ENCODE measurements around the gene MAGIX.
"Not testable (repeated sequence)": the region's sequence is repeated elsewhere in the genome, so short reads cannot be mapped to it uniquely, and the experiment has no call there.

The MAGIX gene

GRCh38 chrX:49162620-49163019 is at the start of gene MAGIX:
Gene MAGIX (plus strand): TSS chrX:49162758. CDS start chrX:49162890, 132 bp downstream.
- H3K4me3 ChIP-seq (ENCODE audit: low read length) = peak within 1 kb of the TSS; percentile 59
- peak within 1 kb of the TSS; percentile 45 for H3K9ac ChIP-seq (ENCODE audit: low read length)
- peak within 1 kb of the TSS; percentile 94 for H3K27ac ChIP-seq (ENCODE audit: low read depth, low read length)
- H3K27me3 ChIP-seq (ENCODE audit: control insufficient read depth, insufficient read depth, low read length) = no peaks in the 10 kb centered on the region
- H3K4me1 ChIP-seq (ENCODE audit: control insufficient read depth, insufficient read depth, low read length) = no peaks in the 10 kb centered on the region
- no peaks in the 10 kb centered on the region for H3K36me3 ChIP-seq (ENCODE audit: control insufficient read depth, insufficient read depth, low read length)

GRCh38 chrX:49116076-49116475 is 46.5 kb upstream of the MAGIX start:
- Histone ChIP-seq H3K27me3 (ENCODE audit: control insufficient read depth, insufficient read depth, low read length) (peaks cover 2% of the 10 kb centered on the region), H3K9ac (ENCODE audit: low read length) (no peak overlapping the region), H3K27ac (ENCODE audit: low read depth, low read length) (no peak overlapping the region), H3K4me1 (ENCODE audit: control insufficient read depth, insufficient read depth, low read length) (no peaks in the 10 kb centered on the region), H3K4me3 (ENCODE audit: low read length) (no peak overlapping the region), H3K36me3 (ENCODE audit: control insufficient read depth, insufficient read depth, low read length) (peaks cover 22% of the 10 kb centered on the region)

GRCh38 chrX:49116716-49117115 is 45.8 kb upstream of the MAGIX start:
- no peak overlapping the region for H3K9ac ChIP-seq (ENCODE audit: low read length)
- H3K27me3 ChIP-seq (ENCODE audit: control insufficient read depth, insufficient read depth, low read length) = peaks cover 2% of the 10 kb centered on the region
- H3K36me3 ChIP-seq (ENCODE audit: control insufficient read depth, insufficient read depth, low read length) = peaks cover 22% of the 10 kb centered on the region
- no peaks in the 10 kb centered on the region for H3K4me1 ChIP-seq (ENCODE audit: control insufficient read depth, insufficient read depth, low read length)
- no peak overlapping the region for H3K4me3 ChIP-seq (ENCODE audit: low read length)
- no peak overlapping the region for H3K27ac ChIP-seq (ENCODE audit: low read depth, low read length)

DNA sequence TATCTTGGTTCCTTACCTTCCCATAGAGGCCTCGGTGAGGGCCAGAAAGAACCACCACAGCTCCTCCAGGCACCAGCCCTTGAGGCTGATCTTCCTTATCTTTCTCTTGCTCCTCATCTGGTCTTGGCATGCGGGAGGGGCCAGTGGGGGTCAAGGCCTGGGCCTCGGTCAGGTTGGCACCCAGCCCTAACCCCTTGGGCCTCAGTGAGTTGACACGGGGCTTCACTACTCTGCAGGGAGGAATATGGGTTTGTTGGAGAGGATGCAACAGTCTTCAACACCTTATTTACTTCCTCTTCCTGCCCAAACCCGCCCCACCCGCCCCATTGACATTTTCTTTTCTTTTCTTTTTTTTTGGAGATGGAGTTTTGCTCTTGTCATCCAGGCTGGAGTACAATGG is 45.0 kb upstream of the MAGIX start:
- Histone ChIP-seq H3K4me1 (ENCODE audit: control insufficient read depth, insufficient read depth, low read length) (no peaks in the 10 kb centered on the region), H3K27me3 (ENCODE audit: control insufficient read depth, insufficient read depth, low read length) (peaks cover 2% of the 10 kb centered on the region), H3K27ac (ENCODE audit: low read depth, low read length) (no peak overlapping the region), H3K36me3 (ENCODE audit: control insufficient read depth, insufficient read depth, low read length) (peaks cover 22% of the 10 kb centered on the region), H3K9ac (ENCODE audit: low read length) (no peak overlapping the region), H3K4me3 (ENCODE audit: low read length) (no peak overlapping the region)

GRCh38 chrX:49120091-49120490 is 42.5 kb upstream of the MAGIX start:
- Histone ChIP-seq H3K4me1 (ENCODE audit: control insufficient read depth, insufficient read depth, low read length) (no peaks in the 10 kb centered on the region), H3K9ac (ENCODE audit: low read length) (no peak overlapping the region), H3K27ac (ENCODE audit: low read depth, low read length) (no peak overlapping the region), H3K4me3 (ENCODE audit: low read length) (no peak overlapping the region), H3K27me3 (ENCODE audit: control insufficient read depth, insufficient read depth, low read length) (peaks cover 2% of the 10 kb centered on the region), H3K36me3 (ENCODE audit: control insufficient read depth, insufficient read depth, low read length) (peaks cover 15% of the 10 kb centered on the region)

DNA sequence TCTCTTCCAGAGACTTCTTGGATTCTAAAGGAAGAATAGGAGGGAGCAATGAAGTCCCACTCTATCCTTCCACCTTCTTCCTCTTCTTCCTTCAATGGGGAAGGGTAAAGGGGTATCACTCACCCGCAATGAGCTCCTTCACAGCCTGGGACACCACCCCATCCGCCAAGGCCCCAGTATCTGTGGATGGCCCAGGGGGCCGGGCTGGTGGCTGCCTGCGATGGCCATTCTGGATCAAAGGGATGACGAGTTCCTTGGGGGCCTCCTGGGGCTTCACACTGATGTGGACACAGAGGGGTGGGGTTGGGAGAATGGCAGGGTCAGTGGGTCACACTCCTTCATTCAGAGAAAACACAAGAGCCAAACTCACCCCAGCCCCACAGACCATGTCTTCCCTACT is 40.1 kb upstream of the MAGIX start:
- Histone ChIP-seq H3K27me3 (ENCODE audit: control insufficient read depth, insufficient read depth, low read length) (no peaks in the 10 kb centered on the region), H3K4me3 (ENCODE audit: low read length) (peak overlapping the region; percentile 86), H3K36me3 (ENCODE audit: control insufficient read depth, insufficient read depth, low read length) (peaks cover 2% of the 10 kb centered on the region), H3K9ac (ENCODE audit: low read length) (no peak overlapping the region), H3K27ac (ENCODE audit: low read depth, low read length) (no peak overlapping the region), H3K4me1 (ENCODE audit: control insufficient read depth, insufficient read depth, low read length) (no peaks in the 10 kb centered on the region)

- not testable (repeated sequence) for H3K27ac ChIP-seq (ENCODE audit: low read depth, low read length); H3K27me3 ChIP-seq (ENCODE audit: control insufficient read depth, insufficient read depth, low read length); H3K4me1 ChIP-seq (ENCODE audit: control insufficient read depth, insufficient read depth, low read length); H3K4me3 ChIP-seq (ENCODE audit: low read length); H3K9ac ChIP-seq (ENCODE audit: low read length); H3K36me3 ChIP-seq (ENCODE audit: control insufficient read depth, insufficient read depth, low read length)
Measured at GRCh38 chrX:49127742-49128258, 34.8 kb upstream of the MAGIX start.

- Histone ChIP-seq H3K36me3 (ENCODE audit: control insufficient read depth, insufficient read depth, low read length) (no peaks in the 10 kb centered on the region), H3K4me3 (ENCODE audit: low read length) (no peak overlapping the region), H3K9ac (ENCODE audit: low read length) (no peak overlapping the region), H3K27ac (ENCODE audit: low read depth, low read length) (no peak overlapping the region), H3K4me1 (ENCODE audit: control insufficient read depth, insufficient read depth, low read length) (no peaks in the 10 kb centered on the region), H3K27me3 (ENCODE audit: control insufficient read depth, insufficient read depth, low read length) (no peaks in the 10 kb centered on the region)
Measured at GRCh38 chrX:49129427-49129826, 33.1 kb upstream of the MAGIX start.

GRCh38 chrX:49132275-49132674 is 30.3 kb upstream of the MAGIX start:
- not testable (repeated sequence) for H3K9ac ChIP-seq (ENCODE audit: low read length); H3K27me3 ChIP-seq (ENCODE audit: control insufficient read depth, insufficient read depth, low read length); H3K4me1 ChIP-seq (ENCODE audit: control insufficient read depth, insufficient read depth, low read length); H3K27ac ChIP-seq (ENCODE audit: low read depth, low read length); H3K36me3 ChIP-seq (ENCODE audit: control insufficient read depth, insufficient read depth, low read length); H3K4me3 ChIP-seq (ENCODE audit: low read length)

DNA sequence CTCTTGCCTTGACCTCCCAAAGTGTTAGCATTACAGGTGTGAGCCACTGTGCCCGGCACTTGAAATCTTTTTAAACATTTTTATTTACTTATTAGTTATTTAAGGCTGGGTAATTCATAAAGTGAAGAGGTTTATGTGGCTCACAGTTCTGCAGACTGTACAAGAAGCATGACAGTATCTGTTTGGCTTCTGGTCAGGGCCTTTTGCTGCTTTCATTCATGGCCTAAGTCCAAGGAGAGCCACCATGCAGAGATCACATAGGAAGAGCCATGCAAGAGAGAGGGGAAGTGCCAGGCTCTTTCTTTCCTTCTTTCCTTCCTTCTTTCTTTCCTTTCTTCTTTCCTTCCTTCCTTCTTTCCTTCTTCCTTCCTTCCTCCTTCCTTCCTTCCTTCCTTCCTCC is 28.8 kb upstream of the MAGIX start:
- no peak overlapping the region for H3K27ac ChIP-seq (ENCODE audit: low read depth, low read length)
- H3K27me3 ChIP-seq (ENCODE audit: control insufficient read depth, insufficient read depth, low read length) = no peaks in the 10 kb centered on the region
- no peaks in the 10 kb centered on the region for H3K36me3 ChIP-seq (ENCODE audit: control insufficient read depth, insufficient read depth, low read length)
- no peaks in the 10 kb centered on the region for H3K4me1 ChIP-seq (ENCODE audit: control insufficient read depth, insufficient read depth, low read length)
- H3K9ac ChIP-seq (ENCODE audit: low read length) = no peak overlapping the region
- H3K4me3 ChIP-seq (ENCODE audit: low read length) = no peak overlapping the region

DNA sequence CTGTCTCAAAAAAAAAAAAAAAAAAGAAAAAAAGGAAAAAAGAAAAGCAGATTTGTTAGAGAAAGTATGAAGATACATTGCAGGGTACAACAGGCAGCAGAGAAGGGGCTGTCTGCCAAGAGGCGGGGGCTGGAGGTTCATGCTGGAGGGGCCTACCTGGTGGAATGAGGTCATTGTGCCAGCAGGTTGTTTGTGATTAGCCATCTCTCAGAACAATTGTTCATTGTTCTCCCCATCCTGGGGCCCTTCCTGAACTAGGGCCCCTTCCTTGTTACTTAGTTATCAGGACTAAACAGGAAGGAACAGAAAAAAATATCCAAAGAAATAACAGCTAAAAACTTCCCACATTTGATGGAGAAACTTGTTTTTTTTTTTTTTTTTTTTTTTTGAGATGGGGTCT is 25.1 kb upstream of the MAGIX start:
- Histone ChIP-seq H3K4me1 (ENCODE audit: control insufficient read depth, insufficient read depth, low read length) (no peaks in the 10 kb centered on the region), H3K9ac (ENCODE audit: low read length) (no peak overlapping the region), H3K27me3 (ENCODE audit: control insufficient read depth, insufficient read depth, low read length) (no peaks in the 10 kb centered on the region), H3K4me3 (ENCODE audit: low read length) (no peak overlapping the region), H3K36me3 (ENCODE audit: control insufficient read depth, insufficient read depth, low read length) (no peaks in the 10 kb centered on the region), H3K27ac (ENCODE audit: low read depth, low read length) (no peak overlapping the region)

- no peaks in the 10 kb centered on the region for H3K36me3 ChIP-seq (ENCODE audit: control insufficient read depth, insufficient read depth, low read length)
- no peak overlapping the region for H3K27ac ChIP-seq (ENCODE audit: low read depth, low read length)
- no peak overlapping the region for H3K9ac ChIP-seq (ENCODE audit: low read length)
- H3K4me1 ChIP-seq (ENCODE audit: control insufficient read depth, insufficient read depth, low read length) = no peaks in the 10 kb centered on the region
- H3K4me3 ChIP-seq (ENCODE audit: low read length) = no peak overlapping the region
- no peaks in the 10 kb centered on the region for H3K27me3 ChIP-seq (ENCODE audit: control insufficient read depth, insufficient read depth, low read length)
Measured at GRCh38 chrX:49139713-49140112, 22.8 kb upstream of the MAGIX start.

DNA sequence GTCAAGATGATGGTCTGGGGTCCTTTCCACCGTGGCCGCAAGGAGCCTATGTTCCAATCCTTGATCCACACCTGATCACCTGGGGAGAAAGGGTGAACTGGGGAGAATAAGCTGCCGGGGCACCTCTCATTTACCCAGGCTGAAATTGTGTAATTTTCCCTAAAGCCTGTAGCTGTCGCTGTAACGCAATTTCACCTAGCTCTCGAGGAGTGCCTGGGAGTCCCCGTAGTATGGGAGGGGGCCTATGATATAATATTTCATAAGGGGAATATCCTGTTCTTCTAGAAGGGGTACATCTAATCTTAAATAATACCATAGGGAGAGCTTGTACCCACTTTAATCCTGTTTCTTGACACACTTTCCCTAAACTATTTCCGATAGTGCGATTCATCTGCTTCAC is 20.3 kb upstream of the MAGIX start:
- H3K36me3 ChIP-seq (ENCODE audit: control insufficient read depth, insufficient read depth, low read length); H3K4me1 ChIP-seq (ENCODE audit: control insufficient read depth, insufficient read depth, low read length); H3K27ac ChIP-seq (ENCODE audit: low read depth, low read length): not testable (repeated sequence)

More for the DNA sequence above, 20.3 kb upstream of the MAGIX start:
- H3K4me3 ChIP-seq (ENCODE audit: low read length); H3K27me3 ChIP-seq (ENCODE audit: control insufficient read depth, insufficient read depth, low read length); H3K9ac ChIP-seq (ENCODE audit: low read length): not testable (repeated sequence)
